HG02852 (cell line): Measurements from ENCODE around the gene GRID2IP.

Source experiments
- ATAC-seq: cut with Tn5 transposase; IDR thresholded peaks from one replicate; pipeline ENCODE4 v1.9.1; 2021; ENCODE audit warnings: mild to moderate bottlenecking, moderate library complexity; ENCODE audit not compliant: unreplicated experiment

GRID2IP gene

GRCh38 chr7:6563936-6564770, 12.9 kb upstream of the GRID2IP start:
- no peak for ATAC-seq

GRCh38 chr7:6562106-6562505, 10.8 kb upstream of the GRID2IP start:
- ATAC-seq: no peak

GRCh38 chr7:6559896-6560295, 8.6 kb upstream of the GRID2IP start:
- ATAC-seq: no peak

GRCh38 chr7:6558837-6559236, 7.6 kb upstream of the GRID2IP start:
- ATAC-seq: no peak

GRCh38 chr7:6556196-6556595, 4.9 kb upstream of the GRID2IP start:
- ATAC-seq: no peak

GRCh38 chr7:6554848-6555247, 3.6 kb upstream of the GRID2IP start:
- no peak for ATAC-seq

GRCh38 chr7:6553448-6554044, 2.3 kb upstream of the GRID2IP start:
- ATAC-seq: no peak

- ATAC-seq: no peak
These were observed 3.9 kb downstream of the GRID2IP start for GRCh38 chr7:6547400-6547799.

GRCh38 chr7:6546498-6547251, 4.6 kb downstream of the GRID2IP start:
- no peak for ATAC-seq

GRCh38 chr7:6545398-6546126, 5.7 kb downstream of the GRID2IP start:
- ATAC-seq: no peak

GRCh38 chr7:6542368-6542767, 8.9 kb downstream of the GRID2IP start:
- no peak for ATAC-seq

- no peak for ATAC-seq
These were observed 14.7 kb downstream of the GRID2IP start for GRCh38 chr7:6536262-6537260.

GRCh38 chr7:6533893-6534495, 17.3 kb downstream of the GRID2IP start:
- no peak for ATAC-seq

- no peak for ATAC-seq
These were observed 18.7 kb downstream of the GRID2IP start for GRCh38 chr7:6532516-6532915.

- no peak for ATAC-seq
These were observed 19.6 kb downstream of the GRID2IP start for GRCh38 chr7:6531492-6532279.

GRCh38 chr7:6530626-6531491, 20.4 kb downstream of the GRID2IP start:
- ATAC-seq: no peak

GRCh38 chr7:6529643-6530042, 21.6 kb downstream of the GRID2IP start:
- ATAC-seq: no peak
